Fibroblast of skin of right quadriceps (primary cell): ENCODE data around the gene CC2D1A.

Experiments
- DNase-seq: peaks from one replicate; pipeline ENCODE4 v3.0.0-alpha.2; 2013

CC2D1A gene

GRCh38 chr19:13880059-13881043, 25.6 kb upstream of the CC2D1A start:
- peak; percentile 95 for DNase-seq

- peak; percentile 24 for DNase-seq
Observed at GRCh38 chr19:13881251-13881691, 24.7 kb upstream of the CC2D1A start.

GRCh38 chr19:13881692-13882418, 24.1 kb upstream of the CC2D1A start:
- peak; percentile 54 for DNase-seq

GRCh38 chr19:13882419-13882795, 23.6 kb upstream of the CC2D1A start:
- DNase-seq: no peak

GRCh38 chr19:13882836-13883235, 23.2 kb upstream of the CC2D1A start:
- no peak for DNase-seq

GRCh38 chr19:13883516-13884064, 22.4 kb upstream of the CC2D1A start:
- no peak for DNase-seq

GRCh38 chr19:13884726-13885591, 21.0 kb upstream of the CC2D1A start:
- DNase-seq: no peak

GRCh38 chr19:13885826-13886365, 20.1 kb upstream of the CC2D1A start:
- no peak for DNase-seq

- DNase-seq: no peak
Observed at GRCh38 chr19:13887018-13887436, 19.0 kb upstream of the CC2D1A start.

- DNase-seq: no peak
Observed at GRCh38 chr19:13887517-13887916, 18.5 kb upstream of the CC2D1A start.

GRCh38 chr19:13888281-13888680, 17.7 kb upstream of the CC2D1A start:
- DNase-seq: no peak

- no peak for DNase-seq
Observed at GRCh38 chr19:13890136-13890535, 15.9 kb upstream of the CC2D1A start.

GRCh38 chr19:13892870-13893269, 13.1 kb upstream of the CC2D1A start:
- no peak for DNase-seq

- no peak for DNase-seq
Observed at GRCh38 chr19:13894552-13894951, 11.4 kb upstream of the CC2D1A start.

- DNase-seq: no peak
Observed at GRCh38 chr19:13896227-13896626, 9.8 kb upstream of the CC2D1A start.

- no peak for DNase-seq
Observed at GRCh38 chr19:13899393-13899792, 6.6 kb upstream of the CC2D1A start.

GRCh38 chr19:13899912-13900584, 6.0 kb upstream of the CC2D1A start:
- no peak for DNase-seq

- no peak for DNase-seq
Observed at GRCh38 chr19:13902993-13903555, 2.9 kb upstream of the CC2D1A start.

- no peak for DNase-seq
Observed at GRCh38 chr19:13906521-13906904, 512 bp downstream of the CC2D1A start.

- DNase-seq: no peak
Observed at GRCh38 chr19:13906910-13907309, 909 bp downstream of the CC2D1A start.

- no peak for DNase-seq
Observed at GRCh38 chr19:13908674-13909073, 2.7 kb downstream of the CC2D1A start.
